ENCODE results near the gene FBXL22.

- no peak for TF ChIP-seq CTCF (IDR thresholded peaks at IDR 0.05; ENCODE audit: insufficient read depth, low read depth, low read length)
- no peak for TF ChIP-seq EZH2 (IDR thresholded peaks at IDR 0.05; ENCODE audit: insufficient read depth, low read length)
Measured at GRCh38 chr15:63634154-63634553, 37.0 kb downstream of the FBXL22 start.

Data from astrocyte (in vitro differentiated cells and primary cell).